ENCODE measurements around the gene ADAMTSL4. TPM values are rescaled to one million over a fixed set of nuclear protein-coding genes. Genes with fewer than 3 reads are reported as not detected.

The ADAMTSL4 gene
- total and polyA plus RNA-seq, 9 of the 15 experiments (the other 6 are each of a cell fraction or from before 2014, with no cell fraction given): 12.7 to 212 (median 35.6) TPM

DNA sequence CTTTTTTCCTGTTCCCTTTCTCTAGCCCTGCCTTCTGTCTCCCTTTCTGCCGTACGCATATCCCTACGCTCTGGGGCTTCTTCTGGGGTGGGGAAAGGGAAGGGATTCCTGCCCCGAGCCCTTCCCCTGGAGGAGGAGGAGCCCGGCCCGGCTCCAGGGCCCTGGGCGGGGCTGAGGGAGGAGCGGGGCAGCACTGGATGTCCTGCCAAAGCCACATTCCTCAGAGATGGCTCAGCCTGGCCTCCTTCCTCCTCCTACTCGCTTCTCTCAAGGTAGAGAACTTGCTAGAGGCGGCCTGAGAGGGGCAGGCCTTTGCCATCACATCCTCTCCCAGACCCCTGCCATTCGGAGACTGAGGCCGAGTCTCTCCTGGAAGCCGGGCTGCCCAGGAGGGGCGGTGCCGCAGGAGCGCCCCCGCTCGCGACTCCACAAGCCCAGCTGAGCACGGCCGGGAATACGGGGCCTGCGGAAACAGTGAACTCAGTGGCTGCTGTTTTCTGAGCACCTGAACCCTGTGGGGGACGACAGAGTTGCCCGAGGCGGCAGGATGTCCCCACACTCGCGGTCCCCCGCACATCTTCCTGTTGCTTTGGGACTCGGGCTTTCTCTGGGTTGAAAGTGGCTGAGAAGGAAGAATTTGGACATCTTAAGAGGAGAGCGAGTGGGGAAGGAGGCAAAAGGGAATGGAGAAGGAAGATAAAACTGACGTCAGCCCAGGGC lies 12.2 kb downstream of the ADAMTSL4 start (continued):
- TF ChIP-seq ZBTB49 (CRISPR knock-in tag; IDR thresholded peaks at IDR 0.05; ENCODE audit: borderline replicate concordance): no peak
- TF ChIP-seq THAP7 (CRISPR knock-in tag; IDR thresholded peaks at IDR 0.05): peak; percentile 50; the same call in 1 of the 2 replicates
- no peak for TF ChIP-seq SIX5 (IDR thresholded peaks at IDR 0.05; ENCODE audit: borderline replicate concordance in 1 of 2, insufficient read depth in 1 of 2, low read depth in 1 of 2, low read length in 2 of 2)
- TF ChIP-seq ZNF134 (CRISPR knock-in tag; conservative IDR thresholded peaks at IDR 0.05): no peak
- TF ChIP-seq ZNF41 (CRISPR knock-in tag; conservative IDR thresholded peaks at IDR 0.05): no peak
- no peak for TF ChIP-seq KLF10 (CRISPR knock-in tag; IDR thresholded peaks at IDR 0.05)
- TF ChIP-seq RB1 (IDR thresholded peaks at IDR 0.05; ENCODE audit: low read depth): peak; percentile 5; the same call in 1 of the 2 replicates
- TF ChIP-seq ZNF124 (CRISPR knock-in tag; IDR thresholded peaks at IDR 0.05): no peak
- TF ChIP-seq, protein P1, sequence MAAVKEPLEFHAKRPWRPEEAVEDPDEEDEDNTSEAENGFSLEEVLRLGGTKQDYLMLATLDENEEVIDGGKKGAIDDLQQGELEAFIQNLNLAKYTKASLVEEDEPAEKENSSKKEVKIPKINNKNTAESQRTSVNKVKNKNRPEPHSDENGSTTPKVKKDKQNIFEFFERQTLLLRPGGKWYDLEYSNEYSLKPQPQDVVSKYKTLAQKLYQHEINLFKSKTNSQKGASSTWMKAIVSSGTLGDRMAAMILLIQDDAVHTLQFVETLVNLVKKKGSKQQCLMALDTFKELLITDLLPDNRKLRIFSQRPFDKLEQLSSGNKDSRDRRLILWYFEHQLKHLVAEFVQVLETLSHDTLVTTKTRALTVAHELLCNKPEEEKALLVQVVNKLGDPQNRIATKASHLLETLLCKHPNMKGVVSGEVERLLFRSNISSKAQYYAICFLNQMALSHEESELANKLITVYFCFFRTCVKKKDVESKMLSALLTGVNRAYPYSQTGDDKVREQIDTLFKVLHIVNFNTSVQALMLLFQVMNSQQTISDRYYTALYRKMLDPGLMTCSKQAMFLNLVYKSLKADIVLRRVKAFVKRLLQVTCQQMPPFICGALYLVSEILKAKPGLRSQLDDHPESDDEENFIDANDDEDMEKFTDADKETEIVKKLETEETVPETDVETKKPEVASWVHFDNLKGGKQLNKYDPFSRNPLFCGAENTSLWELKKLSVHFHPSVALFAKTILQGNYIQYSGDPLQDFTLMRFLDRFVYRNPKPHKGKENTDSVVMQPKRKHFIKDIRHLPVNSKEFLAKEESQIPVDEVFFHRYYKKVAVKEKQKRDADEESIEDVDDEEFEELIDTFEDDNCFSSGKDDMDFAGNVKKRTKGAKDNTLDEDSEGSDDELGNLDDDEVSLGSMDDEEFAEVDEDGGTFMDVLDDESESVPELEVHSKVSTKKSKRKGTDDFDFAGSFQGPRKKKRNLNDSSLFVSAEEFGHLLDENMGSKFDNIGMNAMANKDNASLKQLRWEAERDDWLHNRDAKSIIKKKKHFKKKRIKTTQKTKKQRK (IDR thresholded peaks at IDR 0.05; ENCODE audit: borderline replicate concordance, low read depth, low read length): no peak
- no peak for TF ChIP-seq NFIX (CRISPR knock-in tag; IDR thresholded peaks at IDR 0.05; ENCODE audit: low read depth)
- TF ChIP-seq SMARCA4 (IDR thresholded peaks at IDR 0.05): peak; percentile 47
- TF ChIP-seq, protein P2, sequence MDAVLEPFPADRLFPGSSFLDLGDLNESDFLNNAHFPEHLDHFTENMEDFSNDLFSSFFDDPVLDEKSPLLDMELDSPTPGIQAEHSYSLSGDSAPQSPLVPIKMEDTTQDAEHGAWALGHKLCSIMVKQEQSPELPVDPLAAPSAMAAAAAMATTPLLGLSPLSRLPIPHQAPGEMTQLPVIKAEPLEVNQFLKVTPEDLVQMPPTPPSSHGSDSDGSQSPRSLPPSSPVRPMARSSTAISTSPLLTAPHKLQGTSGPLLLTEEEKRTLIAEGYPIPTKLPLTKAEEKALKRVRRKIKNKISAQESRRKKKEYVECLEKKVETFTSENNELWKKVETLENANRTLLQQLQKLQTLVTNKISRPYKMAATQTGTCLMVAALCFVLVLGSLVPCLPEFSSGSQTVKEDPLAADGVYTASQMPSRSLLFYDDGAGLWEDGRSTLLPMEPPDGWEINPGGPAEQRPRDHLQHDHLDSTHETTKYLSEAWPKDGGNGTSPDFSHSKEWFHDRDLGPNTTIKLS (IDR thresholded peaks at IDR 0.05; ENCODE audit: borderline replicate concordance, low read depth): no peak
- TF ChIP-seq CHCHD3 (CRISPR knock-in tag; IDR thresholded peaks at IDR 0.05): no peak
- TF ChIP-seq ZNF518B (CRISPR knock-in tag; IDR thresholded peaks at IDR 0.05): no peak
- no peak for TF ChIP-seq ETV6 (IDR thresholded peaks at IDR 0.05; ENCODE audit: borderline replicate concordance in 1 of 2, low read depth in 2 of 2, low read length in 1 of 2)
- TF ChIP-seq ETV6 (CRISPR knock-in tag; IDR thresholded peaks at IDR 0.05; ENCODE audit: borderline replicate concordance): no peak

All from K562 (cell line).